Astrocyte (in vitro differentiated cells and primary cell): ENCODE results near the gene TK1.

ENCODE experiments used
- EZH2 ChIP-seq: IDR thresholded peaks from 2 replicates; pipeline ENCODE4 v1.6.1; 2012; ENCODE audit warnings: mild to moderate bottlenecking, low read length, inconsistent platforms; ENCODE audit not compliant: insufficient read depth
- TF ChIP-seq, protein P1 (sequence below): IDR thresholded peaks from 2 replicates; pipeline ENCODE4 v1.5.1; 2011; ENCODE audit warnings: low read depth, mild to moderate bottlenecking, inconsistent platforms, low read length, moderate library complexity; ENCODE audit not compliant: insufficient read depth

DNA sequence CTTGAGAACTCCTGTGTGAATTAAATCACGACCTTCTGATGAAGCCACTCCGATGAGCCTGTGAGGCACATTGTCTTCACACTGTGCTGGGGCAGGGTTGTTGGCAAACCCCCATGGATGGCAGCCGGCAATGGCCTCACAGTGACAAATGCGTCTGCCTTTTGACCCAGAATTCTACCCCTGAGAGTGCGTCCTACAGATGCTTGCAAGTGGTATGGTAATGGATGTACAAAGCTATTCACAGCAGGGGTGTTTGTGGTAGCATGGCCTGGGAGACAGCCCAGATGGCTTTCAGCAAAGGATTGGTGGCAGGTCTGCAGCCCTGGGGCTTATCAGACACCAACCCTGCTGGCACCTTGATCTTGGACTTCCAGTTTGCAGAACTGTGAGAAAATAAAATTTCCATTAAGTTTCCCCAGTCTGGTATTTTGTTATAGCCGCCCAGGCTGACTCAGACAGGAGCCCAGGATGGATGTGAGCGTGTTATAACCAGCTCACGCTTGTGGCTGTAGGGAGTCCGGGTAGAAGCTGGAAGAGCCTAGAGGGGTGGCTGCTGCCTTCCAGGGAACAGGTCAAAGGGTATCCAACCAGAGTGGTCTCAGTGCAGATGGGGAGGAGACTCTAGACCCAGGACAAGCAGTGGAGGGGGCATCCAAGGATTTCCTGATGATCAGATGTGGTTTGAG lies 10.4 kb upstream of the TK1 start:
- TF ChIP-seq, protein P1, sequence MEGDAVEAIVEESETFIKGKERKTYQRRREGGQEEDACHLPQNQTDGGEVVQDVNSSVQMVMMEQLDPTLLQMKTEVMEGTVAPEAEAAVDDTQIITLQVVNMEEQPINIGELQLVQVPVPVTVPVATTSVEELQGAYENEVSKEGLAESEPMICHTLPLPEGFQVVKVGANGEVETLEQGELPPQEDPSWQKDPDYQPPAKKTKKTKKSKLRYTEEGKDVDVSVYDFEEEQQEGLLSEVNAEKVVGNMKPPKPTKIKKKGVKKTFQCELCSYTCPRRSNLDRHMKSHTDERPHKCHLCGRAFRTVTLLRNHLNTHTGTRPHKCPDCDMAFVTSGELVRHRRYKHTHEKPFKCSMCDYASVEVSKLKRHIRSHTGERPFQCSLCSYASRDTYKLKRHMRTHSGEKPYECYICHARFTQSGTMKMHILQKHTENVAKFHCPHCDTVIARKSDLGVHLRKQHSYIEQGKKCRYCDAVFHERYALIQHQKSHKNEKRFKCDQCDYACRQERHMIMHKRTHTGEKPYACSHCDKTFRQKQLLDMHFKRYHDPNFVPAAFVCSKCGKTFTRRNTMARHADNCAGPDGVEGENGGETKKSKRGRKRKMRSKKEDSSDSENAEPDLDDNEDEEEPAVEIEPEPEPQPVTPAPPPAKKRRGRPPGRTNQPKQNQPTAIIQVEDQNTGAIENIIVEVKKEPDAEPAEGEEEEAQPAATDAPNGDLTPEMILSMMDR = no peak
- no peak for TF ChIP-seq EZH2
